Heart left ventricle (tissue), 13 donors: ENCODE measurements around the gene ZNF578.

Experiments
- POLR2A ChIP-seq, 2 donors: fragments of 450-650 bp; IDR thresholded peaks; one replicate each; pipeline ENCODE4 v1.6.1; 2017; ENCODE audit warnings: antibody characterized with exemption in 2 of 2, mild to moderate bottlenecking in 2 of 2, moderate library complexity in 2 of 2
- TF ChIP-seq, protein P1 (sequence below), 12 donors: fragments of 200-600 bp; sonication (generic) in 4 of 12; IDR thresholded peaks; one replicate each; pipeline versions ENCODE4 v1.5.0 to v1.8.0; 2018 to 2022; ENCODE audit warnings: antibody characterized with exemption in 12 of 12, mild to moderate bottlenecking in 5 of 12
- donor health status: ischemic (EF 13 %, LVEDD 7.1; RV severe dilation, severe dysfunction).
- donor health status: DM: no; HTN: yes; CAD: no.
- donor health status: DM: no; HTN: no; CAD: no.
- donor health status: ischemic (EF 25% LVEDD 6.9; RV normal size, moderate dysfunction).
- donor health status: ischemic (EF 25% LVEDD 5.7; RV mildly dilated, moderate dysfunction).
- donor health status: ischemic (EF 35%, LVEDD 5.7; RV mildly dilated, moderate dysfunction).
- donor health status: nonischemic (EF 11% LVEDD 7.7; RV severe dilation, severe dysfunction).
- donor health status: DM: yes; HTN: yes; CAD: no.
- donor health status: PGD.
- donor health status: ischemic (EF 29% LVEDD 5.4; RV normal size, mild dysfunction).
- donor health status: nonischemic (EF 23%, LVEDD 6.1; RV moderate dilation, normal function).

DNA sequence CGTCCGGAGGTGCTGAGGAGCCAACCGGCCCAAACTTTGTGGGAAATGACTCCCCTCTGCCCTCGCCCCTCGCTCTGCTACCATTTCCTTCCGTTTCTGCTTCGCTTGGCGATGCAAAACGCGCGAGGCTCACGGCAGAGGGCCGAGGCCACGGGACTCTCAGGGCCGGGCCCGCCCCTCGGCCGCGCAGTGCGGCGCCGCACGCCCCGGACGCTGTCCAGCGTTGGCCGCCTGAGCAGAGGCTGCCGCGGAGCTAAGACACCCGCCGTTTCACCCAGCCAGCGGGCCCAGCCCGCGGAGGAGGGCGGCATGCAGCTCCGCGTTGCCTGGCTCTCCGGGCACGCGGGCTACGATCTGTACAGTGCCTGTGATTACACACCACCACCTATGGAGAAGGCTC, 2.1 kb upstream of the ZNF578 start:
- TF ChIP-seq POLR2A (IDR thresholded peaks at IDR 0.05): no peak
- TF ChIP-seq, protein P1, sequence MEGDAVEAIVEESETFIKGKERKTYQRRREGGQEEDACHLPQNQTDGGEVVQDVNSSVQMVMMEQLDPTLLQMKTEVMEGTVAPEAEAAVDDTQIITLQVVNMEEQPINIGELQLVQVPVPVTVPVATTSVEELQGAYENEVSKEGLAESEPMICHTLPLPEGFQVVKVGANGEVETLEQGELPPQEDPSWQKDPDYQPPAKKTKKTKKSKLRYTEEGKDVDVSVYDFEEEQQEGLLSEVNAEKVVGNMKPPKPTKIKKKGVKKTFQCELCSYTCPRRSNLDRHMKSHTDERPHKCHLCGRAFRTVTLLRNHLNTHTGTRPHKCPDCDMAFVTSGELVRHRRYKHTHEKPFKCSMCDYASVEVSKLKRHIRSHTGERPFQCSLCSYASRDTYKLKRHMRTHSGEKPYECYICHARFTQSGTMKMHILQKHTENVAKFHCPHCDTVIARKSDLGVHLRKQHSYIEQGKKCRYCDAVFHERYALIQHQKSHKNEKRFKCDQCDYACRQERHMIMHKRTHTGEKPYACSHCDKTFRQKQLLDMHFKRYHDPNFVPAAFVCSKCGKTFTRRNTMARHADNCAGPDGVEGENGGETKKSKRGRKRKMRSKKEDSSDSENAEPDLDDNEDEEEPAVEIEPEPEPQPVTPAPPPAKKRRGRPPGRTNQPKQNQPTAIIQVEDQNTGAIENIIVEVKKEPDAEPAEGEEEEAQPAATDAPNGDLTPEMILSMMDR (IDR thresholded peaks at IDR 0.05): no peak
